ENCODE data around the gene TP63.

Gene TP63

DNA sequence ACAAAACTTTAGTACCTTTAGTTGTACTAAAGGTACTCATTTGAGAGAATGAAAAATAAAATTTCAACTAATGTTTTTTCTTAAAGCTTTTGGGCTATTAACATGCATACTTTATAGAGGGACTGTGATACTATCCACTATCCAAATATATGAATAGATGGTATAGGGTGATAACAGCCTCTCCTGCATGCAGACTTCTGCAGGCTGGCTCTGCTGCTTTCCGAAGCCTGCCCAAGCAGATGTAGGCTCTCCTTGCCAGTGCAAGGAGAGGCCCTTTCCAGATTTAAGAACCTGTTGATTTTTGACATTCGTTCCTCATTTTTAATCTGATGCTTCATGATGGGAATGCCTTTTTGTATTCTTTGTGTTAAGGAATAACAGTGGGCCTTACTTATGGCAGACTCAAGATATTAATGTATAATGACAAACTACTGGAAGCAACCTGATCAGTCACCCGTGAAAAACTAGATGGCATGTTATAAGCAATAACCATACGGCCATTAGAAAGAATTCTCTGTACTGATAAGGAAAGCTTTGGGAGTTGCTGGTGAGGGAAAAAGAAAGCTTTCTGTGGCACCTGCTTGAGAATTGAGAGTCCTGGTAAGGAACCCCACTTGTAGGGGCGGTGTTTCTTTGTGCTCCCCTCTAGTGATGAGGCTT is 181.7 kb downstream of the TP63 start:
- DNase-seq (ENCODE audit: insufficient read length, low spot score): no peak
- no peak for FAIRE-seq
- TF ChIP-seq POLR2AphosphoS5 (IDR thresholded peaks at IDR 0.05; ENCODE audit: low read depth, low read length): no peak
- TF ChIP-seq TAF1 (IDR thresholded peaks at IDR 0.05; ENCODE audit: low read depth, low read length): no peak
- no peak for TF ChIP-seq POLR2A (IDR thresholded peaks at IDR 0.05; ENCODE audit: low read depth, low read length)

DNA sequence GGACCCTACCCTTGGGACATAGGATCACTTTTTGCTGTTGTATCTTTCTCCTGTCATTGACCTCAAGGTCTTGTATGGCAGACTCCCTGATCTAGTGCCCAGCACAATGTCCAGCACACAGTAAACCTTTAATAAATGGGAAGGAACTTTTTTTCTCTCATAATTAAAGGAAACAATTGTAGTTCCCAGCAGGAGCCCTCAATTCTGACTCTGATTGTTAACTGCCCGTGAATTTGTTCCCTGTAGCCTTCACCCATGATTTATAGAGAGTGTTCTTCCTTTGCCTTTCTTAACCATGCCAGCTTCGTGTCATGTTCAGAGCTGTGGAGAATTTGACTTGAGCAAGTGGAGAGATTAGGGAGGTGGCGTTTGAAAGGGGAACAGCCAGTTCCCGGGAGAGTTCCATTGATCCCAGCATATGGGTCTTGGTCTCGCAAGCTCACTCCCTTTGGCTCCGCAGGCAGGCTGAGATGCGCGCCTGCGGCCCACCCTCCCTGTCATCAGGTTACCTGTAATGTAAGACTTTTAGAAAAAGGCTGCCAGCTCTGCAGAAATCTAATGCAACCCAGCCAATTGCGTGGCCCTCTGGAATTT is 182.6 kb downstream of the TP63 start:
- TF ChIP-seq POLR2AphosphoS5 (IDR thresholded peaks at IDR 0.05; ENCODE audit: low read depth, low read length) (no peak), SPI1 (IDR thresholded peaks at IDR 0.05; ENCODE audit: low read depth, low read length) (no peak), PAX5 (IDR thresholded peaks at IDR 0.05; ENCODE audit: insufficient read depth, low read length, severe bottlenecking) (no peak)
- DNase-seq (ENCODE audit: insufficient read length, low spot score): no peak
- FAIRE-seq: no peak

DNA sequence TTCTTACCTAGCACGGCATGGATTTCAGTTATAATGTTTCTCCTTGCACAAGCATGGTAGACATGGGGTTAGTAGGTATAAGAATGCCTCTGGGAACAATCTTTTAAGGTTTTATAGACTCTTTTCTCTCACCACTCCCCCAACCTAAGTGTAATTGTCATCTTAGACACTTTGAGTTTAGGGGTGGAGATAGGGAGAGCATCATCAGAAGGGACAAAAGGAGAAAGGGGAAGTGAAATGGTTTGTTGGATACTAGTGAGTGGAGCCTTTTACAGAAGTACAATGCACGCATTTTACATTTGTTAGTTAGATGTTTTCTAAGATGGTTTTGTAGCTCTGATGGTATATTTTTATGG is 189.2 kb downstream of the TP63 start:
- no peak for DNase-seq (ENCODE audit: insufficient read length, low spot score)
- peak; percentile 97 for TF ChIP-seq SPI1 (IDR thresholded peaks at IDR 0.05; ENCODE audit: low read depth, low read length)
- TF ChIP-seq POLR2A (IDR thresholded peaks at IDR 0.05; ENCODE audit: low read depth, low read length): no peak
- peak; percentile 52 for FAIRE-seq

DNA sequence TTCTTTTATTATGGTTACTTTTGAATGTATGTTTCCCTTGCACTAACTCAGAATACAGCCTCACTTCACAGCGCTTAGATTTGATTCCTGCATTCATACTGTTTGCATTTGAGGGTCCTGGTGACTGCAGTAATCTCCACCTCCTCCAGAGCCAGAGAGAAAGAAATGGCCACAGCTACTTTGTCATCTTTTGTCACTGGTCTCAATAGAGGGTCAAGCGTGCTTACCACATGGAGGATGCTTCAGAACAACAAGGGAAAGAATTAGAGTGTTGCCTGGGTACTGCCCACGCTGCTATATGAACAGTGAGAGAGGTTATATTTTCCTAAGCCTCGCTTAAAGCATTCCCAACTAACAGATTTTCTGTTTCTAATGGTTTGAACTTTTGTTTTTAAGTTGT is 190.1 kb downstream of the TP63 start:
- no peak for FAIRE-seq
- TF ChIP-seq TAF1 (IDR thresholded peaks at IDR 0.05; ENCODE audit: low read depth, low read length): no peak
- TF ChIP-seq PAX5 (IDR thresholded peaks at IDR 0.05; ENCODE audit: insufficient read depth, low read length, severe bottlenecking): no peak
- no peak for TF ChIP-seq POLR2A (IDR thresholded peaks at IDR 0.05; ENCODE audit: low read depth, low read length)
- TF ChIP-seq POU2F2 (IDR thresholded peaks at IDR 0.05; ENCODE audit: low read depth, low read length): no peak
- TF ChIP-seq POLR2AphosphoS5 (IDR thresholded peaks at IDR 0.05; ENCODE audit: low read depth, low read length): no peak
- TF ChIP-seq SPI1 (IDR thresholded peaks at IDR 0.05; ENCODE audit: low read depth, low read length): no peak
- DNase-seq (ENCODE audit: insufficient read length, low spot score): no peak

DNA sequence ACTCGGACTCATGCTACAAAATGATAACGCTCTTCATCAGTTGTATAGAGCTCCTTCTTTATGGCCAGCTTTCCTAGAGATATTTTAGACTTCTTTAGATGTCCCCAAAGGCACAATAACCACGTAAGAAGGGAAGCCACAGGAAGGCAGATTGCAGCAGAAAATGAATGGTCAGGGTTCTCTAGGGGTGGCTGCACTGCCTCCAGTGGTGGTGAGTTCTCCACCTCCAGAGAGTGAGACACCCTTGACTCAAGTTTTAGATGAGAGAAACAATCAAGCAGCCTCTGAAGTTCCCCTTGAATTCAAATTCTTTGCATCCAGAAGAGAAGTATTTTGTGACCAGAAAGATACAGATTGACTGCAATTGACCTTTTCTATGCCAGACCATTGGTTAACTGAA is 191.5 kb downstream of the TP63 start:
- no peak for FAIRE-seq
- no peak for DNase-seq (ENCODE audit: insufficient read length, low spot score)
- TF ChIP-seq TAF1 (IDR thresholded peaks at IDR 0.05; ENCODE audit: low read depth, low read length): no peak
- TF ChIP-seq SPI1 (IDR thresholded peaks at IDR 0.05; ENCODE audit: low read depth, low read length): no peak
- TF ChIP-seq PAX5 (IDR thresholded peaks at IDR 0.05; ENCODE audit: insufficient read depth, low read length, severe bottlenecking): no peak
- no peak for TF ChIP-seq POU2F2 (IDR thresholded peaks at IDR 0.05; ENCODE audit: low read depth, low read length)
- no peak for TF ChIP-seq POLR2A (IDR thresholded peaks at IDR 0.05; ENCODE audit: low read depth, low read length)
- no peak for TF ChIP-seq POLR2AphosphoS5 (IDR thresholded peaks at IDR 0.05; ENCODE audit: low read depth, low read length)

GRCh38 chr3:189824629-189825312 is 193.6 kb downstream of the TP63 start:
- DNase-seq (ENCODE audit: insufficient read length, low spot score) (no peak), FAIRE-seq (no peak)
- TF ChIP-seq TAF1 (IDR thresholded peaks at IDR 0.05; ENCODE audit: low read depth, low read length) (no peak), POLR2AphosphoS5 (IDR thresholded peaks at IDR 0.05; ENCODE audit: low read depth, low read length) (no peak), PAX5 (IDR thresholded peaks at IDR 0.05; ENCODE audit: insufficient read depth, low read length, severe bottlenecking) (no peak), SPI1 (IDR thresholded peaks at IDR 0.05; ENCODE audit: low read depth, low read length) (no peak), POLR2A (IDR thresholded peaks at IDR 0.05; ENCODE audit: low read depth, low read length) (no peak), POU2F2 (IDR thresholded peaks at IDR 0.05; ENCODE audit: low read depth, low read length) (no peak)

DNA sequence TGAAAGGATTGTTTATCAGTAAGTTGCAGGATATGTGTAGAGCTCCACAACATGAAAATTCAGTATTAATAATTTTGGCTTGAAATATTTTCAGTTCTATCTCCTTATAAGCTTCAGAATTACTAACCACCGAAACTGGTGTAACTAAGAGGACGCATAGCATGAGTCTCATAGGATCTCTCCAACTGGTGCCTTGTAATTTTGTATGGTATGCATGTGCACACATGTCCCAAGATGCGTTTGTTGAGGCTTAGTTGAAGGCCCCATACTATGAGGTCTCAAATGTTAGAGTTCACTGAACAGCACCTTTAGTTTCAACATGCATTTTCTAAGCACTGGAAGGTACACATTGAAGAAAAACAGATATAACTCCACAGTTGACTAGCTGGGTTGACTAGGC is 195.4 kb downstream of the TP63 start:
- FAIRE-seq (no peak), DNase-seq (ENCODE audit: insufficient read length, low spot score) (no peak)
- no peak for TF ChIP-seq TAF1 (IDR thresholded peaks at IDR 0.05; ENCODE audit: low read depth, low read length)
- TF ChIP-seq POU2F2 (IDR thresholded peaks at IDR 0.05; ENCODE audit: low read depth, low read length): no peak
- TF ChIP-seq SPI1 (IDR thresholded peaks at IDR 0.05; ENCODE audit: low read depth, low read length): no peak
- no peak for TF ChIP-seq PAX5 (IDR thresholded peaks at IDR 0.05; ENCODE audit: insufficient read depth, low read length, severe bottlenecking)
- TF ChIP-seq POLR2AphosphoS5 (IDR thresholded peaks at IDR 0.05; ENCODE audit: low read depth, low read length): no peak
- TF ChIP-seq POLR2A (IDR thresholded peaks at IDR 0.05; ENCODE audit: low read depth, low read length): no peak

DNA sequence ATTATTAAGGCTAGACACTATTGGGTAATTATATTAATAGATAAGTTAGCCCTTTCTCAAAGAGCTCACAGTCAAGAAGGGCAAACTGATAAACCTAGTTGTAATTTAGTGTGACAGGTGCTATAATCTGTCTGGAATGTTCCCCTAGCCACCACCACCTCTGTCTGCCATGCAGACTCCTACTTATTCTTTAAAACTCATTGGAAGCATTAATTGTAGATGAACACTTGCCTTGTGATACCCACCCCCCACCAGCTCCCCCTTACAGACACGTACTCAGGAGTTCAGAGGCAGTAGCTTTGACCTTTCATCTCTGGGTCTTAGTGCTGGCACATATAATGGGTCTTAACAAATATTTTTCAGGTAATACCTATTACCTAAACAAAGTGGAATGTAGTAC is 195.9 kb downstream of the TP63 start:
- DNase-seq (ENCODE audit: insufficient read length, low spot score) (no peak), FAIRE-seq (no peak)
- TF ChIP-seq POLR2AphosphoS5 (IDR thresholded peaks at IDR 0.05; ENCODE audit: low read depth, low read length): no peak
- no peak for TF ChIP-seq SPI1 (IDR thresholded peaks at IDR 0.05; ENCODE audit: low read depth, low read length)
- TF ChIP-seq POU2F2 (IDR thresholded peaks at IDR 0.05; ENCODE audit: low read depth, low read length): no peak
- TF ChIP-seq PAX5 (IDR thresholded peaks at IDR 0.05; ENCODE audit: insufficient read depth, low read length, severe bottlenecking): no peak
- TF ChIP-seq POLR2A (IDR thresholded peaks at IDR 0.05; ENCODE audit: low read depth, low read length): no peak
- TF ChIP-seq TAF1 (IDR thresholded peaks at IDR 0.05; ENCODE audit: low read depth, low read length): no peak

DNA sequence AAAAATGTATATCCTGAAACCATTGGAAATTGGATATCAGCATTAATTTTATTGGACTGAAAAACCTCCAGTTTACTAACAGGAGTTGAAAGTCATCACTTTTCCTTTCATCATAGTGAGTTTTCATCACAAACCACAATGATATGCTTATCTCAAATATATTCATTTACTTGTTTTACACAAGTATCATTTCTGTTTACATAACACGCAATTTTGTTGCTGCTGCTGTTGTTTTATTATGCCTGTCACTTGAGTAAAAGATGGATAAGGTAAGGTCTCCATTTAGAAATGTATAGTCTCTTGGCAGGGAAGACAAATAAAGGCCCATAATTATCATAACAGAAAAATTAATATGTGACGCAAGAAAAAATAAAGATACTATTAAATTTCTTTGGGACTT is 199.2 kb downstream of the TP63 start:
- no peak for TF ChIP-seq PAX5 (IDR thresholded peaks at IDR 0.05; ENCODE audit: insufficient read depth, low read length, severe bottlenecking)
- TF ChIP-seq POLR2A (IDR thresholded peaks at IDR 0.05; ENCODE audit: low read depth, low read length): no peak
- TF ChIP-seq POLR2AphosphoS5 (IDR thresholded peaks at IDR 0.05; ENCODE audit: low read depth, low read length): no peak
- no peak for TF ChIP-seq SPI1 (IDR thresholded peaks at IDR 0.05; ENCODE audit: low read depth, low read length)
- TF ChIP-seq TAF1 (IDR thresholded peaks at IDR 0.05; ENCODE audit: low read depth, low read length): no peak
- no peak for TF ChIP-seq POU2F2 (IDR thresholded peaks at IDR 0.05; ENCODE audit: low read depth, low read length)
- DNase-seq (ENCODE audit: insufficient read length, low spot score) (no peak), FAIRE-seq (no peak)

DNA sequence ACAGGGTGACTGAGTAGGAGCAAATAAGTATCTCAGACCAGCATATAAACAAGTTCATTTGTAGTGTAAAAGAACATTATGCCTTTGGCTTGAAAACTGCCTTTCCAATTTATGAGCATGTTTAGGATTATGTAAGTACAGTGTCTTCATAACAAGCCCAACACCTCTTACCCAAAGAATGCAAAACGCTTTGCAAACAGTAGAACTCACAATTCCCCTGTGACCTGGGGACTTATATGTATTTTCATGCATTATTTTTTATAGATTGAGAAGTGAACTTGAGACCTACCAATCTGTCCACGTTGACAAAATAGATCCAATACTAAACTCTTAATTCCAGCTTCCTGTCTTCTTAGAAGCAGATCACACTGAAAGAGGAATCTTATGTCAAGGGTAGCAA is 202.1 kb downstream of the TP63 start:
- FAIRE-seq: no peak
- TF ChIP-seq POLR2AphosphoS5 (IDR thresholded peaks at IDR 0.05; ENCODE audit: low read depth, low read length): no peak
- TF ChIP-seq TAF1 (IDR thresholded peaks at IDR 0.05; ENCODE audit: low read depth, low read length): no peak
- TF ChIP-seq PAX5 (IDR thresholded peaks at IDR 0.05; ENCODE audit: insufficient read depth, low read length, severe bottlenecking): no peak
- no peak for TF ChIP-seq POU2F2 (IDR thresholded peaks at IDR 0.05; ENCODE audit: low read depth, low read length)
- no peak for TF ChIP-seq SPI1 (IDR thresholded peaks at IDR 0.05; ENCODE audit: low read depth, low read length)
- TF ChIP-seq POLR2A (IDR thresholded peaks at IDR 0.05; ENCODE audit: low read depth, low read length): no peak
- DNase-seq (ENCODE audit: insufficient read length, low spot score): no peak

Data from GM12891 (cell line).